H9 (cell line): Measurements from ENCODE around the gene MYH15. TPM values are rescaled to one million over a fixed set of nuclear protein-coding genes. Genes with fewer than 3 reads are reported as not detected.

ENCODE experiments used
- DNase-seq: peaks from one replicate; pipeline ENCODE4 v3.0.0-alpha.2; 2017
- H2AFZ ChIP-seq: one replicate; pipeline ENCODE4 v1.6.1; 2013; ENCODE audit warnings: mild to moderate bottlenecking, low read length, control low read depth, moderate library complexity
- H2AK5ac ChIP-seq: 2 replicates; pipeline ENCODE4 v1.6.1; 2013; ENCODE audit warnings: low read length, control low read depth, mixed read lengths; ENCODE audit not compliant: insufficient read length
- H2BK120ac ChIP-seq: one replicate; pipeline ENCODE4 v1.6.1; 2013; ENCODE audit warnings: low read depth, mild to moderate bottlenecking, low read length, control low read depth, inconsistent platforms; ENCODE audit not compliant: poor library complexity, severe bottlenecking
- H2BK12ac ChIP-seq: 2 replicates; pipeline ENCODE4 v1.6.1; 2013; ENCODE audit warnings: low read length, control low read depth, mixed read lengths, low read depth; ENCODE audit not compliant: insufficient read length
- H2BK15ac ChIP-seq: 2 replicates; pipeline ENCODE4 v1.6.1; 2013; ENCODE audit warnings: low read depth, low read length, control low read depth
- H2BK20ac ChIP-seq: one replicate; pipeline ENCODE4 v1.6.1; 2013; ENCODE audit warnings: low read depth, mild to moderate bottlenecking, low read length, control low read depth, inconsistent platforms; ENCODE audit not compliant: poor library complexity, severe bottlenecking
- H2BK5ac ChIP-seq: 2 replicates; pipeline ENCODE4 v1.6.1; 2013; ENCODE audit warnings: low read length, control low read depth, mixed read lengths; ENCODE audit not compliant: insufficient read length
- H3K14ac ChIP-seq: 2 replicates; pipeline ENCODE4 v1.6.1; 2013; ENCODE audit warnings: low read length, control low read depth; ENCODE audit not compliant: insufficient read depth
- H3K18ac ChIP-seq: 2 replicates; pipeline ENCODE4 v1.6.1; 2013; ENCODE audit warnings: low read depth, mild to moderate bottlenecking, mixed read lengths, low read length, control low read depth; ENCODE audit not compliant: insufficient read length
- H3K23ac ChIP-seq: 2 replicates; pipeline ENCODE4 v1.6.1; 2013; ENCODE audit warnings: low read length, control low read depth, mixed read lengths, low read depth; ENCODE audit not compliant: insufficient read length
- H3K23me2 ChIP-seq: 2 replicates; pipeline ENCODE4 v1.6.1; 2013; ENCODE audit warnings: low read depth, mild to moderate bottlenecking, mixed read lengths, low read length, control low read depth; ENCODE audit not compliant: insufficient read length, poor library complexity, severe bottlenecking
- H3K27ac ChIP-seq: 2 replicates; pipeline ENCODE4 v1.5.1; 2013; ENCODE audit warnings: low read length, control low read depth, mixed read lengths, low read depth; ENCODE audit not compliant: insufficient read length
- H3K27me3 ChIP-seq: 2 replicates; pipeline ENCODE4 v1.6.1; 2013; ENCODE audit warnings: low read length, control low read depth, inconsistent platforms; ENCODE audit not compliant: insufficient read depth
- H3K4ac ChIP-seq: 2 replicates; pipeline ENCODE4 v1.6.1; 2013; ENCODE audit warnings: low read depth, mild to moderate bottlenecking, control low read depth, inconsistent platforms, low read length, moderate library complexity
- H3K4me1 ChIP-seq: 2 replicates; pipeline ENCODE4 v1.6.1; 2013; ENCODE audit warnings: low read length, control low read depth, inconsistent platforms; ENCODE audit not compliant: insufficient read depth
- H3K4me2 ChIP-seq: 2 replicates; pipeline ENCODE4 v1.6.1; 2013; ENCODE audit warnings: low read length, control low read depth, mixed read lengths; ENCODE audit not compliant: insufficient read length, insufficient read depth
- H3K56ac ChIP-seq: 2 replicates; pipeline ENCODE4 v1.6.1; 2013; ENCODE audit warnings: low read depth, mild to moderate bottlenecking, mixed read lengths, low read length, control low read depth; ENCODE audit not compliant: insufficient read length
- H3K79me1 ChIP-seq: 2 replicates; pipeline ENCODE4 v1.6.1; 2013; ENCODE audit warnings: low read depth, mild to moderate bottlenecking, moderate library complexity, low read length, control low read depth, inconsistent platforms; ENCODE audit not compliant: insufficient read depth, poor library complexity, severe bottlenecking
- H3K79me2 ChIP-seq: 2 replicates; pipeline ENCODE4 v1.6.1; 2013; ENCODE audit warnings: low read length, control low read depth, inconsistent platforms; ENCODE audit not compliant: insufficient read depth
- H3K9ac ChIP-seq: 2 replicates; pipeline ENCODE4 v1.6.1; 2013; ENCODE audit warnings: low read length, control low read depth, mixed read lengths; ENCODE audit not compliant: insufficient read length; ENCODE audit errors: extremely low read depth
- H3K9me3 ChIP-seq: one replicate; pipeline ENCODE4 v1.6.1; 2013; ENCODE audit warnings: low read depth, low read length, inconsistent platforms; ENCODE audit not compliant: control insufficient read depth
- H3T11ph ChIP-seq: one replicate; pipeline ENCODE4 v1.6.1; 2013; ENCODE audit warnings: mild to moderate bottlenecking, low read length, control low read depth, inconsistent platforms
- H4K20me1 ChIP-seq: one replicate; pipeline ENCODE4 v1.6.1; 2013; ENCODE audit not compliant: control insufficient read depth, insufficient read length, insufficient read depth
- H4K5ac ChIP-seq: 2 replicates; pipeline ENCODE4 v1.6.1; 2013; ENCODE audit warnings: low read depth, mild to moderate bottlenecking, mixed read lengths, low read length, control low read depth; ENCODE audit not compliant: insufficient read length
- H4K8ac ChIP-seq: replicated peaks from 2 replicates; pipeline ENCODE4 v1.6.1; 2013; ENCODE audit warnings: low read length, control low read depth, mixed read lengths, low read depth; ENCODE audit not compliant: insufficient read length
- H4K91ac ChIP-seq: 2 replicates; pipeline ENCODE4 v1.6.1; 2013; ENCODE audit warnings: low read depth, mild to moderate bottlenecking, moderate library complexity, mixed read lengths, low read length, control low read depth; ENCODE audit not compliant: insufficient read length
- H3K27ac Mint-ChIP-seq, 3 experiments: 2 replicates in 2 of 3; 3 replicates in 1 of 3; pipeline ENCODE4 v1.8.0; 2020 to 2021; ENCODE audit warnings: mixed read lengths in 3 of 3, mild to moderate bottlenecking in 1 of 3, moderate library complexity in 1 of 3
- H3K27me3 Mint-ChIP-seq: 2 replicates; pipeline ENCODE4 v1.8.0; 2021; ENCODE audit warnings: low read depth, mild to moderate bottlenecking, moderate library complexity, mixed read lengths
- H3K36me3 Mint-ChIP-seq, 3 experiments: 2 replicates in 2 of 3; 3 replicates in 1 of 3; pipeline ENCODE4 v1.8.0; 2020 to 2021; ENCODE audit warnings: low read depth in 3 of 3, mixed read lengths in 3 of 3; ENCODE audit not compliant: insufficient read depth in 1 of 3
- H3K4me1 Mint-ChIP-seq, 2 experiments: 2 replicates each; pipeline ENCODE4 v1.8.0; 2020; ENCODE audit warnings: mixed read lengths in 2 of 2
- H3K4me3 Mint-ChIP-seq, 2 experiments: 2 replicates in 1 of 2; 3 replicates in 1 of 2; pipeline ENCODE4 v1.8.0; 2020 to 2021; ENCODE audit warnings: mild to moderate bottlenecking in 2 of 2, mixed read lengths in 2 of 2, moderate library complexity in 1 of 2
- H3K9me3 Mint-ChIP-seq, 2 experiments: 2 replicates in 1 of 2; 3 replicates in 1 of 2; pipeline ENCODE4 v1.8.0; 2020; ENCODE audit warnings: mild to moderate bottlenecking in 2 of 2, mixed read lengths in 2 of 2, moderate library complexity in 1 of 2
- WGBS: extraction: QIAGEN DNeasy Blood & Tissue Kit; methylation state at CpG from one replicate; pipeline ENCODE4 v1.1.7; 2013; ENCODE audit warnings: missing lambda C conversion rate, low lambda C conversion rate, mixed read lengths; ENCODE audit not compliant: insufficient read length; ENCODE audit errors: extremely low coverage; 5-methylcytosine and 5-hydroxymethylcytosine counted together
- total RNA-seq: library from RNA; stranded (reverse); gene quantifications from 2 replicates; pipeline ENCODE4 v1.2.1, GENCODE V29; 2021
- TF ChIP-seq, protein P1 (sequence below): fragments of 200-600 bp; sonication (generic); conservative IDR thresholded peaks from 3 replicates; pipeline ENCODE4 v1.8.0; 2021; ENCODE audit warnings: antibody characterized with exemption, mild to moderate bottlenecking

The MYH15 gene
- total RNA-seq, 1 experiment from 2014 or later, result 0.13 TPM

DNA sequence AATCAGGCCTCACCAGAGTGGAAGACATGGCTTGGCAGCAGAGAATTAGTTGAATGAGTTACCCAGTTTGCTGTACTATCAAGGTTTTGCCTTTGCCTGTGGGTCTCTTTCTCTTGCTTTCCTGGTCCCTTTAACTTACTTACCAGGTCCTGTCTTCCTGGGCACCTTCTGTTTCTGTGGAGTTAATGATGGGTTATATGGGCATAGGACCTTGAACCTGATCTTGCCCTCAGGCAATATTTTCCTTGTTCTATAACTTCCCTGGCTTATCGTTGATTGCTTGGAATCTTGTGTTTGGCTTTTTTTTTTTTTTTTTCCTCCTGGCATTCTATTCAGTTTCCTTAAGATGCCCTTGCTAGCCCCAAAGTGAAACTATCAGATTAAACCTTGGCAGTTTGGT is 107.2 kb downstream of the MYH15 start:
- no peak overlapping the region for H3K27ac Mint-ChIP-seq
- Histone ChIP-seq H3K14ac (no peak overlapping the region), H3K4me1 (peaks cover 2% of the 10 kb centered on the region; the same call in 1 of the 2 replicates), H3T11ph (no peak overlapping the region), H4K8ac (no peak overlapping the region), H3K27ac (no peak overlapping the region), H2BK20ac (no peak overlapping the region), H2BK15ac (no peak overlapping the region), H4K5ac (no peak overlapping the region), H4K20me1 (no peaks in the 10 kb centered on the region), H3K56ac (no peak overlapping the region), H2AFZ (no peak overlapping the region), H3K79me2 (no peaks in the 10 kb centered on the region), H2AK5ac (no peak overlapping the region), H4K91ac (no peak overlapping the region), H2BK5ac (no peak overlapping the region), H3K23me2 (no peaks in the 10 kb centered on the region), H3K18ac (no peak overlapping the region), H3K4ac (no peak overlapping the region), H3K79me1 (no peaks in the 10 kb centered on the region), H3K23ac (no peak overlapping the region), H2BK12ac (no peak overlapping the region), H3K27me3 (no peaks in the 10 kb centered on the region), H3K4me2 (no peak overlapping the region), H3K9ac (no peak overlapping the region), H3K9me3 (no peaks in the 10 kb centered on the region), H2BK120ac (no peak overlapping the region)
- H3K27me3 Mint-ChIP-seq, result no peaks in the 10 kb centered on the region
- WGBS, result no CpG with 5 or more reads among the region's 1 CpG
- H3K4me3 Mint-ChIP-seq, result no peak overlapping the region
- TF ChIP-seq, protein P1, sequence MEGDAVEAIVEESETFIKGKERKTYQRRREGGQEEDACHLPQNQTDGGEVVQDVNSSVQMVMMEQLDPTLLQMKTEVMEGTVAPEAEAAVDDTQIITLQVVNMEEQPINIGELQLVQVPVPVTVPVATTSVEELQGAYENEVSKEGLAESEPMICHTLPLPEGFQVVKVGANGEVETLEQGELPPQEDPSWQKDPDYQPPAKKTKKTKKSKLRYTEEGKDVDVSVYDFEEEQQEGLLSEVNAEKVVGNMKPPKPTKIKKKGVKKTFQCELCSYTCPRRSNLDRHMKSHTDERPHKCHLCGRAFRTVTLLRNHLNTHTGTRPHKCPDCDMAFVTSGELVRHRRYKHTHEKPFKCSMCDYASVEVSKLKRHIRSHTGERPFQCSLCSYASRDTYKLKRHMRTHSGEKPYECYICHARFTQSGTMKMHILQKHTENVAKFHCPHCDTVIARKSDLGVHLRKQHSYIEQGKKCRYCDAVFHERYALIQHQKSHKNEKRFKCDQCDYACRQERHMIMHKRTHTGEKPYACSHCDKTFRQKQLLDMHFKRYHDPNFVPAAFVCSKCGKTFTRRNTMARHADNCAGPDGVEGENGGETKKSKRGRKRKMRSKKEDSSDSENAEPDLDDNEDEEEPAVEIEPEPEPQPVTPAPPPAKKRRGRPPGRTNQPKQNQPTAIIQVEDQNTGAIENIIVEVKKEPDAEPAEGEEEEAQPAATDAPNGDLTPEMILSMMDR, result no peak
- no peaks in the 10 kb centered on the region for H3K9me3 Mint-ChIP-seq
- H3K36me3 Mint-ChIP-seq, result no peaks in the 10 kb centered on the region
- DNase-seq, result no peak
- peaks cover 14 to 18% of the 10 kb centered on the region in 2 experiments for H3K4me1 Mint-ChIP-seq
